ENCODE data around the gene DAB2.

DNA sequence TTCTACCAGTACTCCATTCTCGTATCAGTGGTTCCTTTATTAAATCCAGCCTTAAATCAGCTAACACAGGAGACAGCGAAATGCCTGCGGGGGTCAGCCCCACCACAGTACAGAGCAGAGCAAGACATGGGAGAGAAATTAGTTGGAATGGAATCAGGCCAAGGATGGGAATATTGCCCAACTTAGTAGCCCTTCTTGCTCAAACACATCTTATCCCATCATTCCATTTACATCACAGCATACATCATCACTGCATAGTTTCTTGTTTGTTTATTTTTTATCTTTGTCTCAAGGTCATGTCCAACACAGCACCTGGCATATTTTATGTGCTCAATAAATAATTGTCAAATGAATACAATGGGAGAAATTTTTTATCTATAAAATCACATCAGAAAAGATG lies 34.3 kb upstream of the DAB2 start:
- TF ChIP-seq, protein P1, sequence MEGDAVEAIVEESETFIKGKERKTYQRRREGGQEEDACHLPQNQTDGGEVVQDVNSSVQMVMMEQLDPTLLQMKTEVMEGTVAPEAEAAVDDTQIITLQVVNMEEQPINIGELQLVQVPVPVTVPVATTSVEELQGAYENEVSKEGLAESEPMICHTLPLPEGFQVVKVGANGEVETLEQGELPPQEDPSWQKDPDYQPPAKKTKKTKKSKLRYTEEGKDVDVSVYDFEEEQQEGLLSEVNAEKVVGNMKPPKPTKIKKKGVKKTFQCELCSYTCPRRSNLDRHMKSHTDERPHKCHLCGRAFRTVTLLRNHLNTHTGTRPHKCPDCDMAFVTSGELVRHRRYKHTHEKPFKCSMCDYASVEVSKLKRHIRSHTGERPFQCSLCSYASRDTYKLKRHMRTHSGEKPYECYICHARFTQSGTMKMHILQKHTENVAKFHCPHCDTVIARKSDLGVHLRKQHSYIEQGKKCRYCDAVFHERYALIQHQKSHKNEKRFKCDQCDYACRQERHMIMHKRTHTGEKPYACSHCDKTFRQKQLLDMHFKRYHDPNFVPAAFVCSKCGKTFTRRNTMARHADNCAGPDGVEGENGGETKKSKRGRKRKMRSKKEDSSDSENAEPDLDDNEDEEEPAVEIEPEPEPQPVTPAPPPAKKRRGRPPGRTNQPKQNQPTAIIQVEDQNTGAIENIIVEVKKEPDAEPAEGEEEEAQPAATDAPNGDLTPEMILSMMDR (tag by site-specific recombination; IDR thresholded peaks at IDR 0.05) = no peak
- no peak for TF ChIP-seq ZNF112 (tag by site-specific recombination; IDR thresholded peaks at IDR 0.05)

All from HEK293 (cell line).